GM12801 (cell line): Measurements from ENCODE around the gene DYNLL1.

ENCODE experiments used
- CTCF ChIP-seq: IDR thresholded peaks from one replicate; pipeline ENCODE4 v1.5.1; 2011; ENCODE audit warnings: control low read depth; ENCODE audit not compliant: insufficient read length; ENCODE audit errors: extremely low read depth

The DYNLL1 gene

DNA sequence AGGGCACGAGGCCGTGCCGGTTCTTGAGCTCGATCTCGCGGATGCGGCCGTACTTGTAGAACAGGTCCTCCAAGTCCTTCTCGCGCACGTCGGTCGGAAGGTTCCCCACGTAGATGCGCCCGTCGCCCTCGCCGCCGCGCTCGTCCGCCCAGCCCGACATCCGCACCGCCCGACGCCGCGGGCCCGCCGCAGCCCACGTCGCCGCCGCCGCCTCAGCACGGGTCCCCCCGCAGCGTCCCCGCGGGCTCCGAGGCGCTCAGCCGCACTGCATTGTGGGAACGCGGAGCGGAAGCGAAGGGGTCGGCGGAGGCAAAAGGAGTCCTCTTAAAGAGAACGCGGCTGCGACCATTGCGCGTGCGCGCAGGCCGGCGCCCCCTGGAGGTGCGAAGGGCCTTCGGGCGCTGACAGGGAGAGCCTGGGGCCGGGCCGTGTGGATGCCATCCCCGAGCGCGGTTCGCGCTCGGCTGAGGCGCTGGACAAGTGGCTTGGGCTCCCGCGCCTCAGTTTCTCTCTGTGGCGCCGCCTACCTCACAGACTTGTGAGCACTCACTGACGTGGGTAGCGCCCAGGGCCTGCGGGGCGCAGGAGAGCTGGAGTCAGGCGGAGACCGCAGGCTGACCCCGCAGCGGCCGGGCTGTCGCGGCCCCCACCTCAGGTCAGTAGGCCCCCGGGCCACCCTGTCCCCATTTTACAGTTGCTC is 26.3 kb upstream of the DYNLL1 start, which contains the start of gene SRSF9:
Gene SRSF9, minus strand, starts transcription at position 299 of the 700 bp plus-strand sequence. Its CDS starts 139 bp downstream, at position 160.
- no peak for TF ChIP-seq CTCF

- TF ChIP-seq CTCF = no peak
These were observed 25.6 kb upstream of the DYNLL1 start for GRCh38 chr12:120470150-120470784.

- TF ChIP-seq CTCF = no peak
These were observed 23.4 kb upstream of the DYNLL1 start for GRCh38 chr12:120472521-120472920.

GRCh38 chr12:120473807-120474615 is 21.9 kb upstream of the DYNLL1 start:
- no peak for TF ChIP-seq CTCF

- TF ChIP-seq CTCF = no peak
These were observed 21.3 kb upstream of the DYNLL1 start for GRCh38 chr12:120474616-120474960.

DNA sequence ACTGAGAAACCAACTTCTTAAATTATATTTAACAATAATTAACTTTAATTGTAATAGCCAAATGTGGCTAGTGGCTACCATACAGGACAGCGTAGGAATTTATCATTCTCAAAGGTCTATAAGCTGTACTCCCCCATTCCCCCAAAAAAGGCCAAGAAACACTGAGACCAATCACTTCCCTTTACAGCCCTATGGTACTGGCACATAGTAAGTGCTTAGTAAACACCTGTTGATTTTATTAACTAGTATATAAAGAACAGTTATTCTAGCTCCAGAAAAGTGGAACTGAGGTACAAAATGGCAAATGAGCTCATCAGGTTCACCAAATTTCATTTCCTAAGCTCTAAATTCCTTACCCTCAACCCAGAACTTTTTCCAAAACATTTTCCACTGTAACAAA is 20.3 kb upstream of the DYNLL1 start:
- no peak for TF ChIP-seq CTCF

GRCh38 chr12:120479458-120479857 is 16.5 kb upstream of the DYNLL1 start:
- TF ChIP-seq CTCF = no peak
